H1 (cell line): Measurements from ENCODE around the gene OGFOD2. TPM values are rescaled to one million over a fixed set of nuclear protein-coding genes. Genes with fewer than 3 reads are reported as not detected.

Experiments
- CTCF ChIA-PET: fragments of 300-600 bp; sonication (Branson Sonifier 250); formaldehyde crosslinking; loops from one replicate; lab custom pipeline; 2021; ENCODE audit not compliant: partially characterized antibody; lab: Charles Lee
- POLR2A ChIA-PET: fragments of 300-600 bp; sonication (Branson Sonifier 250); formaldehyde crosslinking; loops from one replicate; lab custom pipeline; 2021; ENCODE audit warnings: inconsistent platforms; ENCODE audit not compliant: partially characterized antibody; lab: Charles Lee
- DNase-seq, 2 experiments: peaks; one replicate each; pipeline versions ENCODE4 v3.0.0 to v3.0.0-alpha.2; 2010 to 2022; ENCODE audit warnings: low spot score in 2 of 2, low read depth in 1 of 2, mixed read lengths in 1 of 2
- FAIRE-seq: peaks from 2 replicates; lab custom pipeline; 2011; peaks lifted over from hg19 to GRCh38; lab: Jason Lieb, UNC
- H2AFZ ChIP-seq: 2 replicates; pipeline ENCODE4 v1.8.1; 2012; ENCODE audit warnings: low read length, inconsistent platforms
- H2AK5ac ChIP-seq: 2 replicates; pipeline ENCODE4 v1.6.1; 2013; ENCODE audit warnings: low read depth, low read length
- H2BK120ac ChIP-seq: replicated peaks from 2 replicates; pipeline ENCODE3; 2013; ENCODE audit warnings: low read depth, low read length, inconsistent platforms
- H2BK12ac ChIP-seq: 2 replicates; pipeline ENCODE4 v1.6.1; 2013; ENCODE audit warnings: low read depth, low read length
- H2BK15ac ChIP-seq: 2 replicates; pipeline ENCODE4 v1.6.1; 2013; ENCODE audit warnings: low read length
- H2BK20ac ChIP-seq: 2 replicates; pipeline ENCODE4 v1.6.1; 2013; ENCODE audit warnings: low read length
- H2BK5ac ChIP-seq: 2 replicates; pipeline ENCODE4 v1.6.1; 2013; ENCODE audit warnings: low read depth, low read length
- H3K14ac ChIP-seq: 2 replicates; pipeline ENCODE4 v1.6.1; 2013; ENCODE audit warnings: inconsistent platforms; ENCODE audit not compliant: insufficient read length
- H3K18ac ChIP-seq: 2 replicates; pipeline ENCODE4 v1.6.1; 2013; ENCODE audit warnings: low read length; ENCODE audit errors: extremely low read depth
- H3K23ac ChIP-seq: 2 replicates; pipeline ENCODE4 v1.6.1; 2013; ENCODE audit warnings: inconsistent platforms; ENCODE audit not compliant: insufficient read length
- H3K23me2 ChIP-seq: 2 replicates; pipeline ENCODE4 v1.6.1; 2013; ENCODE audit warnings: low read depth, low read length
- H3K27ac ChIP-seq: 2 replicates; pipeline ENCODE4 v1.6.1; 2011; ENCODE audit warnings: low read depth, low read length, inconsistent platforms
- H3K27me3 ChIP-seq, 4 experiments: replicated peaks in 1 of 4; 1 replicate in 1 of 4; 2 replicates in 3 of 4; pipeline versions ENCODE4 v1.6.1 to v1.8.1; 2011 to 2013; ENCODE audit warnings: low read length in 3 of 4, mild to moderate bottlenecking in 3 of 4, inconsistent platforms in 2 of 4, mixed read lengths in 2 of 4, moderate library complexity in 1 of 4; ENCODE audit not compliant: control insufficient read depth in 3 of 4, insufficient read depth in 3 of 4; ENCODE audit errors: extremely low read depth in 1 of 4
- H3K36me3 ChIP-seq, 4 experiments: 2 replicates each; pipeline versions ENCODE4 v1.6.1 to v1.8.1; 2011 to 2013; ENCODE audit warnings: mild to moderate bottlenecking in 4 of 4, low read length in 3 of 4, moderate library complexity in 2 of 4, control low read depth in 1 of 4, inconsistent platforms in 1 of 4; ENCODE audit not compliant: insufficient read depth in 4 of 4, control insufficient read depth in 2 of 4
- H3K4ac ChIP-seq: replicated peaks from 2 replicates; pipeline ENCODE3; 2013; ENCODE audit warnings: low read length, low read depth, mixed read lengths, inconsistent platforms; ENCODE audit not compliant: insufficient read length
- H3K4me1 ChIP-seq, 4 experiments: replicated peaks in 1 of 4; 1 replicate in 1 of 4; 2 replicates in 3 of 4; pipeline versions ENCODE4 v1.6.1 to v1.8.1; 2011 to 2013; ENCODE audit warnings: low read length in 3 of 4, inconsistent platforms in 2 of 4, mixed read lengths in 1 of 4; ENCODE audit not compliant: insufficient read depth in 4 of 4, control insufficient read depth in 3 of 4
- H3K4me2 ChIP-seq, 2 experiments: 2 replicates each; pipeline versions ENCODE4 v1.6.1 to v1.8.1; 2011 to 2013; ENCODE audit warnings: low read depth in 2 of 2, low read length in 2 of 2, control low read depth in 1 of 2, inconsistent platforms in 1 of 2, mild to moderate bottlenecking in 1 of 2; ENCODE audit not compliant: insufficient read depth in 1 of 2
- H3K4me3 ChIP-seq, 4 experiments: fragments of 200-600, 300-600 bp in 1 of 4; sonication (generic), shearing (Covaris generic), sonication (Bioruptor Twin) in 1 of 4; 2 replicates each; pipeline versions ENCODE4 v1.5.1 to v1.8.1; 2011 to 2016; ENCODE audit warnings: low read length in 4 of 4, low read depth in 3 of 4, control low read depth in 2 of 4, inconsistent platforms in 2 of 4, mild to moderate bottlenecking in 2 of 4, mixed read lengths in 1 of 4, moderate library complexity in 1 of 4; ENCODE audit not compliant: insufficient read depth in 2 of 4; ENCODE audit errors: extremely low read depth in 1 of 4
- H3K56ac ChIP-seq: replicated peaks from 2 replicates; pipeline ENCODE3; 2013; ENCODE audit warnings: low read depth, mild to moderate bottlenecking, mixed read lengths, low read length, inconsistent platforms; ENCODE audit not compliant: insufficient read length
- H3K79me1 ChIP-seq: 2 replicates; pipeline ENCODE4 v1.6.1; 2013; ENCODE audit warnings: low read depth, low read length, control low read depth
- H3K79me2 ChIP-seq, 2 experiments: 2 replicates each; pipeline versions ENCODE4 v1.6.1 to v1.8.1; 2012 to 2013; ENCODE audit warnings: low read length in 2 of 2, mild to moderate bottlenecking in 2 of 2, inconsistent platforms in 1 of 2; ENCODE audit not compliant: insufficient read depth in 2 of 2, control insufficient read depth in 1 of 2
- H3K9ac ChIP-seq, 4 experiments: replicated peaks in 1 of 4; 1 replicate in 1 of 4; 2 replicates in 3 of 4; pipeline versions ENCODE4 v1.6.1 to v1.8.1; 2011 to 2013; ENCODE audit warnings: low read depth in 3 of 4, low read length in 3 of 4, control low read depth in 2 of 4, mild to moderate bottlenecking in 2 of 4, moderate library complexity in 2 of 4, inconsistent platforms in 1 of 4; ENCODE audit errors: extremely low read depth in 1 of 4
- H3K9me3 ChIP-seq, 2 experiments: 2 replicates each; pipeline versions ENCODE4 v1.6.1 to v1.8.1; 2012 to 2013; ENCODE audit warnings: mild to moderate bottlenecking in 2 of 2, moderate library complexity in 2 of 2, control low read depth in 1 of 2, inconsistent platforms in 1 of 2, low read depth in 1 of 2, low read length in 1 of 2, mixed read lengths in 1 of 2; ENCODE audit not compliant: insufficient read depth in 2 of 2
- H4K20me1 ChIP-seq, 2 experiments: replicated peaks in 1 of 2; 2 replicates each; pipeline versions ENCODE3 to v1.8.1; 2011 to 2013; ENCODE audit warnings: inconsistent platforms in 2 of 2, low read length in 2 of 2, mild to moderate bottlenecking in 1 of 2; ENCODE audit not compliant: insufficient read depth in 2 of 2, control insufficient read depth in 1 of 2
- H4K5ac ChIP-seq: 2 replicates; pipeline ENCODE4 v1.6.1; 2013; ENCODE audit warnings: low read length, low read depth, mixed read lengths, inconsistent platforms; ENCODE audit not compliant: insufficient read length
- H4K8ac ChIP-seq: 2 replicates; pipeline ENCODE4 v1.8.0; 2013; ENCODE audit warnings: mild to moderate bottlenecking, moderate library complexity, low read length, inconsistent platforms; ENCODE audit not compliant: insufficient read depth; ENCODE audit errors: extremely low read depth
- H4K91ac ChIP-seq: replicated peaks from 2 replicates; pipeline ENCODE3; 2013; ENCODE audit warnings: low read length, mixed read lengths, inconsistent platforms; ENCODE audit not compliant: insufficient read length
- BCL11A ChIP-seq, 2 experiments: IDR thresholded peaks; one replicate each; pipeline ENCODE4 v1.6.1; 2011; ENCODE audit warnings: low read depth in 2 of 2, low read length in 2 of 2, mild to moderate bottlenecking in 2 of 2
- BRCA1 ChIP-seq: IDR thresholded peaks from 2 replicates; pipeline ENCODE4 v1.6.1; 2012; ENCODE audit warnings: low read depth, low read length, improper control_type of control experiment
- CBX5 ChIP-seq: fragments of 300-800, 300-1000 bp; sonication (generic); IDR thresholded peaks from 2 replicates; pipeline ENCODE4 v1.7.1; 2016; ENCODE audit warnings: antibody characterized with exemption, low read length, low read depth
- HDAC2 ChIP-seq, 2 experiments: fragments of 300-600 bp in 1 of 2; sonication (generic) in 1 of 2; IDR thresholded peaks; 2 replicates each; pipeline ENCODE4 v1.6.1; 2011 to 2012; ENCODE audit warnings: low read depth in 2 of 2, low read length in 2 of 2, mild to moderate bottlenecking in 2 of 2, moderate library complexity in 2 of 2, borderline replicate concordance in 1 of 2, inconsistent platforms in 1 of 2
- MAX ChIP-seq: IDR thresholded peaks from 2 replicates; pipeline ENCODE4 v1.6.1; 2012; ENCODE audit warnings: inconsistent platforms
- SIN3A ChIP-seq, 2 experiments: IDR thresholded peaks in 1 of 2; conservative IDR thresholded peaks in 1 of 2; 2 replicates each; pipeline ENCODE4 v1.6.1; 2011 to 2012; ENCODE audit warnings: low read length in 2 of 2, improper control_type of control experiment in 1 of 2, low read depth in 1 of 2, mild to moderate bottlenecking in 1 of 2
- TAF1 ChIP-seq: IDR thresholded peaks from 2 replicates; pipeline ENCODE4 v1.6.1; 2011; ENCODE audit warnings: mild to moderate bottlenecking, low read depth, low read length
- WGBS, 2 experiments: shearing (Covaris generic) in 1 of 2; methylation state at CpG; one replicate each; pipeline versions ENCODE4 v1.1.6 to v1.1.7; 2013 to 2015; ENCODE audit warnings: low lambda C conversion rate in 2 of 2, mixed read lengths in 2 of 2, inconsistent platforms in 1 of 2, low coverage in 1 of 2, missing lambda C conversion rate in 1 of 2; ENCODE audit not compliant: insufficient replicate concordance in 2 of 2, insufficient coverage in 1 of 2, insufficient read length in 1 of 2; ENCODE audit errors: extremely low coverage in 1 of 2, missing lambda C conversion rate in 1 of 2; 5-methylcytosine and 5-hydroxymethylcytosine counted together
- polyA plus RNA-seq, 7 experiments: library from polyadenylated mRNA; depleted of rRNA in 3 of 7; stranded (reverse) in 5 of 7; unstranded in 2 of 7; fragments of >200 nt in 5 of 7; fragments of 200-250 nt in 2 of 7; gene quantifications; 1 replicate in 5 of 7; 2 replicates in 1 of 7; 4 replicates in 1 of 7; pipeline versions ENCODE4 v1.2.1 to v1.2.3, GENCODE V29; 2011 to 2013; ENCODE audit warnings: missing spikeins in 2 of 7, mixed read lengths in 2 of 7
- total RNA-seq: library from RNA; stranded (reverse); fragmentation: NEBNext Ultra II Directional; extraction: Animal tissue kit (Norgen Biotek cat#: 25700); gene quantifications from 2 replicates; pipeline ENCODE4 v1.2.1, GENCODE V29; 2021

The OGFOD2 gene
- total and polyA plus RNA-seq, 2 of the 8 experiments (the other 6 are each of a cell fraction or from before 2014, with no cell fraction given): 17.3 to 20.3 TPM

- ChIA-PET CTCF (interaction anchor here (1.1 to 1.5 kb wide), 3 partner anchors 8 to 53 kb away, joined by 3 to 4 read pairs (median 3); partner anchors contain the start of gene OGFOD2), POLR2A (no interaction called here)
Observed at GRCh38 chr12:123028475-123028874, 53.4 kb downstream of the OGFOD2 start.

More at GRCh38 chr12:123028475-123028874, 53.4 kb downstream of the OGFOD2 start:
- H3K36me3 ChIP-seq: no peaks in the 10 kb centered on the region
- TF ChIP-seq SIN3A (conservative IDR thresholded peaks at IDR 0.05 in 1 of 2, IDR thresholded peaks at IDR 0.05 in 1 of 2; ENCODE audit: low read depth in 1 of 2, low read length in 2 of 2) (no peak), TAF1 (no peak), HDAC2 (IDR thresholded peaks at IDR 0.05; ENCODE audit: borderline replicate concordance in 1 of 2, low read depth in 2 of 2, low read length in 2 of 2) (no peak), MAX (no peak), BRCA1 (no peak), BCL11A (IDR thresholded peaks at IDR 0.05; ENCODE audit: low read depth in 2 of 2, low read length in 2 of 2) (no peak), CBX5 (no peak)
- no peak overlapping the region for H2BK20ac ChIP-seq
- H3K23me2 ChIP-seq: no peaks in the 10 kb centered on the region
- no peak overlapping the region for H2BK5ac ChIP-seq
- no peak overlapping the region for H3K14ac ChIP-seq
- no peak overlapping the region for H2BK12ac ChIP-seq
- no peak overlapping the region for H3K56ac ChIP-seq
- no peaks in the 10 kb centered on the region for H3K9me3 ChIP-seq
- FAIRE-seq: no peak
- no peaks in the 10 kb centered on the region for H3K27me3 ChIP-seq
- no peak for DNase-seq
- H3K79me1 ChIP-seq: no peaks in the 10 kb centered on the region
- H2AFZ ChIP-seq: no peak overlapping the region
- peaks cover 0 to 3% of the 10 kb centered on the region in 2 experiments for H4K20me1 ChIP-seq
- H4K8ac ChIP-seq: no peak overlapping the region
- no peak overlapping the region for H2BK120ac ChIP-seq
- no peak overlapping the region for H4K91ac ChIP-seq
- no peak overlapping the region for H3K27ac ChIP-seq
- H3K79me2 ChIP-seq: no peaks in the 10 kb centered on the region
- no peak overlapping the region for H3K4ac ChIP-seq
- no peak overlapping the region for H2AK5ac ChIP-seq
- no peak overlapping the region for H3K4me2 ChIP-seq
- WGBS, 2 experiments: 85% methylated on average over 7 of the region's 7 CpGs; no CpG with 5 or more reads in 1 of the 2 experiments
- no peak overlapping the region for H3K9ac ChIP-seq
- no peak overlapping the region for H4K5ac ChIP-seq
- H3K18ac ChIP-seq: no peak overlapping the region
- peaks cover 0 to 7% (median 1%) of the 10 kb centered on the region in 4 experiments; a peak in 2 of 7 replicates for H3K4me1 ChIP-seq
- H3K23ac ChIP-seq: no peak overlapping the region
- H2BK15ac ChIP-seq: no peak overlapping the region
- H3K4me3 ChIP-seq: no peak overlapping the region
